HepG2 (cell line): ENCODE results near the gene KIZ. TPM values are rescaled to one million over a fixed set of nuclear protein-coding genes. Genes with fewer than 3 reads are reported as not detected.

Experiments used
- ATAC-seq: fragments of 200-7000 bp; cut with Tn5 transposase; 3 replicates; pipeline ENCODE4 v1.9.1; 2020; ENCODE audit warnings: mild to moderate bottlenecking, moderate library complexity
- BruUV-seq: library from RNA; stranded (reverse); fragments of 400-500 nt; replicated peaks from 2 replicates; lab custom pipeline; 2021; lab: Mats Ljungman, UMichigan
- CTCF ChIA-PET: fragments of 300-600 bp; formaldehyde crosslinking; extraction: SDS; loops from one replicate; lab custom pipeline; 2021; ENCODE audit warnings: low total read pairs, inconsistent platforms, low intra/inter-chr PET ratio; lab: Yijun Ruan, JAX
- POLR2A ChIA-PET: fragments of 350-600 bp; sonication (Branson Sonifier 250); formaldehyde crosslinking; loops from one replicate; lab custom pipeline; 2020; ENCODE audit warnings: antibody characterized with exemption, inconsistent platforms; lab: Yijun Ruan, JAX
- DNase-seq: peaks from one replicate; pipeline ENCODE4 v3.0.0-alpha.2; 2015; ENCODE audit warnings: low spot score
- FAIRE-seq: peaks from 3 replicates; lab custom pipeline; 2011; peaks lifted over from hg19 to GRCh38; lab: Jason Lieb, UNC
- H2AFZ ChIP-seq: one replicate; pipeline ENCODE4 v1.6.1; 2011; ENCODE audit warnings: low read length, inconsistent platforms
- H3K27ac ChIP-seq: fragments of 300-600 bp; 3 replicates; pipeline ENCODE4 v1.8.0; 2011; ENCODE audit warnings: mixed run types, mild to moderate bottlenecking, mixed read lengths, low read length, inconsistent platforms; ENCODE audit not compliant: insufficient read depth; ENCODE audit errors: extremely low read length
- H3K27me3 ChIP-seq, 2 experiments: fragments of 200-600 bp in 1 of 2; 2 replicates in 1 of 2; 3 replicates in 1 of 2; pipeline versions ENCODE4 v1.6.0 to v1.8.0; 2011; ENCODE audit warnings: low read length in 2 of 2, mild to moderate bottlenecking in 2 of 2, moderate library complexity in 2 of 2, inconsistent platforms in 1 of 2; ENCODE audit not compliant: insufficient read depth in 2 of 2, control insufficient read depth in 1 of 2
- H3K36me3 ChIP-seq, 2 experiments: fragments of 200-600 bp in 1 of 2; replicated peaks in 1 of 2; 2 replicates in 1 of 2; 3 replicates in 1 of 2; pipeline versions ENCODE4 v1.5.1 to v1.8.0; 2011; ENCODE audit warnings: low read length in 2 of 2, inconsistent platforms in 1 of 2; ENCODE audit not compliant: insufficient read depth in 2 of 2, control insufficient read depth in 1 of 2
- H3K4me1 ChIP-seq: 2 replicates; pipeline ENCODE4 v1.5.1; 2012; ENCODE audit warnings: low read length, inconsistent platforms; ENCODE audit not compliant: insufficient read depth
- H3K4me2 ChIP-seq: 2 replicates; pipeline ENCODE4 v1.6.0; 2011; ENCODE audit warnings: low read depth, low read length, inconsistent platforms
- H3K4me3 ChIP-seq, 3 experiments: fragments of 200-600 bp in 1 of 3; sonication (generic), shearing (Covaris generic) in 1 of 3; replicated peaks in 1 of 3; 2 replicates each; pipeline ENCODE4 v1.5.1; 2011 to 2016; ENCODE audit warnings: low read length in 3 of 3, inconsistent platforms in 2 of 3, low read depth in 2 of 3, mild to moderate bottlenecking in 2 of 3, control low read depth in 1 of 3, mixed read lengths in 1 of 3; ENCODE audit not compliant: insufficient read depth in 1 of 3
- H3K79me2 ChIP-seq: one replicate; pipeline ENCODE4 v1.6.1; 2011; ENCODE audit warnings: low read length, inconsistent platforms; ENCODE audit not compliant: insufficient read depth
- H3K9ac ChIP-seq: 2 replicates; pipeline ENCODE4 v1.6.0; 2011; ENCODE audit warnings: mild to moderate bottlenecking, low read depth, low read length, inconsistent platforms; ENCODE audit not compliant: insufficient read depth
- H3K9me3 ChIP-seq: 2 replicates; pipeline ENCODE4 v1.5.1; 2012; ENCODE audit warnings: mild to moderate bottlenecking, low read length
- H4K20me1 ChIP-seq: 2 replicates; pipeline ENCODE4 v1.6.0; 2011; ENCODE audit warnings: inconsistent platforms, mild to moderate bottlenecking, low read length, moderate library complexity; ENCODE audit not compliant: insufficient read depth
- ATF7 ChIP-seq, 2 experiments: fragments of 450-650 bp in 1 of 2; sonication (generic) in 1 of 2; formaldehyde crosslinking in 1 of 2; IDR thresholded peaks; 2 replicates each; pipeline versions ENCODE4 v1.4.0 to v1.6.1; 2016 to 2020; ENCODE audit warnings: antibody characterized with exemption in 1 of 2, mild to moderate bottlenecking in 1 of 2, missing genetic modification reagents in 1 of 2
- CBX2 ChIP-seq, 2 experiments: fragments of 200-600 bp in 1 of 2; sonication (generic); formaldehyde crosslinking in 1 of 2; IDR thresholded peaks; 2 replicates each; pipeline versions ENCODE4 v1.7.0 to v1.8.1; 2018 to 2022; ENCODE audit warnings: low read depth in 2 of 2, low read length in 1 of 2, mild to moderate bottlenecking in 1 of 2, missing genetic modification reagents in 1 of 2
- CCDC6 ChIP-seq: sonication (generic); formaldehyde crosslinking; IDR thresholded peaks from 2 replicates; pipeline ENCODE4 v1.8.1; 2022; ENCODE audit warnings: mild to moderate bottlenecking, missing genetic modification reagents, moderate library complexity
- FOXO4 ChIP-seq: sonication (generic); formaldehyde crosslinking; conservative IDR thresholded peaks from 2 replicates; pipeline ENCODE4 v1.8.1; 2023; ENCODE audit warnings: missing genetic modification reagents
- PAXIP1 ChIP-seq: sonication (generic); formaldehyde crosslinking; conservative IDR thresholded peaks from 2 replicates; pipeline ENCODE4 v1.4.0; 2020; ENCODE audit warnings: mild to moderate bottlenecking, missing genetic modification reagents, moderate library complexity
- PTBP1 ChIP-seq: fragments of 200-400 bp; formaldehyde crosslinking; IDR thresholded peaks from 2 replicates; pipeline ENCODE4 v1.6.1; 2018; ENCODE audit warnings: low read length, low read depth; ENCODE audit not compliant: poor library complexity, severe bottlenecking
- RAD51 ChIP-seq: fragments of 450-650 bp; IDR thresholded peaks from 2 replicates; pipeline ENCODE4 v1.6.1; 2016; ENCODE audit warnings: borderline replicate concordance
- ZC3H13 ChIP-seq: sonication (generic); formaldehyde crosslinking; IDR thresholded peaks from 2 replicates; pipeline ENCODE4 v1.8.1; 2023; ENCODE audit warnings: mild to moderate bottlenecking, missing genetic modification reagents, moderate library complexity
- ZFY ChIP-seq: sonication (generic); formaldehyde crosslinking; IDR thresholded peaks from 2 replicates; pipeline ENCODE4 v1.4.0; 2020; ENCODE audit warnings: missing genetic modification reagents
- ZNF207 ChIP-seq: fragments of 450-650 bp; IDR thresholded peaks from 2 replicates; pipeline ENCODE4 v1.6.1; 2016; ENCODE audit warnings: antibody characterized with exemption, borderline replicate concordance
- ZNF446 ChIP-seq: sonication (generic); formaldehyde crosslinking; IDR thresholded peaks from 2 replicates; pipeline ENCODE4 v1.5.0; 2020; ENCODE audit warnings: mild to moderate bottlenecking, missing genetic modification reagents
- WGBS: methylation state at CpG from one replicate; pipeline ENCODE4 v1.1.6; 2017; ENCODE audit warnings: low lambda C conversion rate; 5-methylcytosine and 5-hydroxymethylcytosine counted together
- in situ Hi-C: cut with HindIII; loops from 2 replicates; pipeline ENCODE4 v1.10.0; 2017; ENCODE audit warnings: low pct_unique_long_range_greater_than_20kb; ENCODE audit not compliant: extremely low pct_ligation_motif_present
- intact Hi-C: fragments of 100-400 bp; cut with micrococcal nuclease; formaldehyde crosslinking; loops from one replicate; pipeline ENCODE4 v1.10.0; 2022; ENCODE audit not compliant: unreplicated experiment
- polyA plus RNA-seq, 8 experiments: library from polyadenylated mRNA; depleted of rRNA in 3 of 8; stranded (reverse) in 7 of 8; unstranded in 1 of 8; fragments of >200 nt; fragmentation: Illumina TruSeq in 4 of 8; extraction: Trizol in 4 of 8; gene quantifications; 2 replicates each; pipeline versions ENCODE4 v1.2.1 to v1.2.3, GENCODE V29; 2011 to 2016; ENCODE audit warnings: low read depth in 4 of 8, missing spikeins in 1 of 8, mixed read lengths in 1 of 8; ENCODE audit not compliant: insufficient read depth in 1 of 8
- total RNA-seq, 5 experiments: library from RNA; depleted of rRNA; stranded (reverse); fragments of >200 nt; fragmentation: Illumina TruSeq; extraction: Trizol; gene quantifications; 2 replicates each; pipeline ENCODE4 v1.2.3, GENCODE V29; 2016; ENCODE audit warnings: low read depth in 1 of 5

KIZ gene
- total and polyA plus RNA-seq, 2 of the 13 experiments (the other 11 are each of a cell fraction or from before 2014, with no cell fraction given) = 46.3 to 114 TPM

- CTCF ChIA-PET = no interaction called here
- H3K4me2 ChIP-seq = no peak overlapping the region
- intact Hi-C loops = no loop called here
These were observed 146.8 kb downstream of the KIZ start for GRCh38 chr20:21272679-21273078.

More at GRCh38 chr20:21272679-21273078, 146.8 kb downstream of the KIZ start:
- Histone ChIP-seq H3K4me1 (no peaks in the 10 kb centered on the region), H3K9me3 (no peaks in the 10 kb centered on the region), H3K27ac (no peak overlapping the region), H2AFZ (no peak overlapping the region), H3K27me3 (peaks cover 0 to 22% of the 10 kb centered on the region in 2 experiments; a peak in 3 of 5 replicates), H3K36me3 (no peaks in the 10 kb centered on the region), H4K20me1 (no peaks in the 10 kb centered on the region), H3K79me2 (no peaks in the 10 kb centered on the region), H3K4me3 (no peak overlapping the region), H3K9ac (no peak overlapping the region)
- WGBS = 23% methylated on average over 3 of the region's 3 CpGs
- DNase-seq (no peak), ATAC-seq (no peak), FAIRE-seq (no peak)
- POLR2A ChIA-PET = no interaction called here
- BruUV-seq = no TSS peak
- no peak for TF ChIP-seq ZC3H13
- no peak for TF ChIP-seq CBX2 (IDR thresholded peaks at IDR 0.05; ENCODE audit: low read depth, low read length)
- no peak for TF ChIP-seq CBX2 (CRISPR knock-in tag; IDR thresholded peaks at IDR 0.05; ENCODE audit: low read depth)
- TF ChIP-seq CCDC6 (CRISPR knock-in tag) = no peak
- no peak for TF ChIP-seq PTBP1
- TF ChIP-seq FOXO4 (CRISPR knock-in tag) = no peak
- TF ChIP-seq PAXIP1 = no peak
- TF ChIP-seq ZFY (CRISPR knock-in tag) = no peak
- no peak for TF ChIP-seq ZNF446 (CRISPR knock-in tag)
- TF ChIP-seq ZNF207 = no peak
- TF ChIP-seq ATF7 (IDR thresholded peaks at IDR 0.05) = no peak
- no peak for TF ChIP-seq ATF7 (CRISPR knock-in tag; IDR thresholded peaks at IDR 0.05)
- no peak for TF ChIP-seq RAD51
- in situ Hi-C loops = no loop called here
